SK-N-MC (cell line): ENCODE data around the gene SLC20A1.

Experiments
- DNase-seq: peaks from one replicate; pipeline ENCODE4 v3.0.0-alpha.2; 2011; ENCODE audit warnings: low read depth, low spot score
- H3K27ac ChIP-seq: fragments of 200-600 bp; sonication (generic); 2 replicates; pipeline ENCODE4 v1.5.1; 2016; ENCODE audit warnings: mixed run types
- H3K36me3 ChIP-seq: fragments of 200-600 bp; sonication (generic); 2 replicates; pipeline ENCODE4 v1.6.1; 2017; ENCODE audit warnings: antibody characterized with exemption, low read length, mixed read lengths; ENCODE audit not compliant: insufficient read depth
- H3K4me3 ChIP-seq: fragments of 200-600 bp; sonication (generic); 2 replicates; pipeline ENCODE4 v1.5.1; 2016
- H3K9ac ChIP-seq: fragments of 200-600 bp; sonication (generic); 2 replicates; pipeline ENCODE4 v1.8.0; 2017; ENCODE audit warnings: mixed run types, mixed read lengths; ENCODE audit not compliant: insufficient read length
- H3K9me3 ChIP-seq: fragments of 200-600 bp; sonication (generic); 2 replicates; pipeline ENCODE4 v1.6.1; 2017; ENCODE audit warnings: low read depth, mild to moderate bottlenecking, antibody characterized with exemption, low read length, moderate library complexity, mixed read lengths
- EZH2 ChIP-seq: fragments of 200-600 bp; sonication (generic); IDR thresholded peaks from one replicate; pipeline ENCODE4 v1.6.1; 2017; ENCODE audit warnings: antibody characterized with exemption
- FOXP2 ChIP-seq: optimal IDR thresholded peaks from 2 replicates; pipeline ENCODE3; 2011; ENCODE audit warnings: mild to moderate bottlenecking, moderate library complexity; ENCODE audit not compliant: insufficient read depth; ENCODE audit errors: extremely low read length, control extremely low read depth
- POLR2AphosphoS5 ChIP-seq: IDR thresholded peaks from 2 replicates; pipeline ENCODE4 v1.6.1; 2012; ENCODE audit warnings: mild to moderate bottlenecking, low read depth, low read length, borderline replicate concordance

SLC20A1 gene

DNA sequence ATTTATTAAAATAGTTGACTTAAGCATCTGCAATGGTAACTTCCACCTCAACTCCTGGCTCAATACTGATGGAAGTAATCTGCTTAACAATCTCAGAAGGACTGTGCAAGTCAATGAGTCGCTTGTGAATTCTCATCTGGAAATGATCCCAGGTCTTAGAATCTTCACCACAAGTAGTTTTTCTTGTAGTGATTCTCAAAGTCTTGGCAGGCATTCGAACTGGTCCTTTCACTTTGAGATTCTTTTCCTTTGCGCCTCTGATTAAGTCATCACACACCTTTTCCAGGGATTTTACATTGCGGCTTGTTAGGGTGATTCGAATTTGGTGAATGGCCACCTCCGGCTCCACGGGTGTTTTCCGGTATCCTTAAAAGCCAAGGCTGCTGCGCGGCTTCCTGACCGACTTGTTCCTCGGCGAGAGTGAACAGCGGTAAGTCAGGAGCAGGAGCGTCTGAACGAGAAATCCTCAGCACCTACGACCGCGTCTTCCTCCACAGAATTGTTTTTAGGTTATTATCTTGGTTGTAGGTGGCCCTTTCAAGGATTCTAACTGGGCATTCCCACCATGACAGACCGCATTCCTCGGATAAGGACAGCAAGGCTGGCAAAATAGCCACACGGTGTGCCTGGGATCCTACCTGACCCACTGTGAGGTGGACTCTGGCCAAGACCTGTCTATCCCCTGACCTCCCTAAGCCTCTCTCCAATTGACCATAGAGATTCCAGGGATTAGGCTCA is 23.8 kb upstream of the SLC20A1 start:
- TF ChIP-seq POLR2AphosphoS5 (no peak), FOXP2 (no peak)
- Histone ChIP-seq H3K36me3 (no peaks in the 10 kb centered on the region), H3K9ac (no peak overlapping the region), H3K27ac (no peak overlapping the region), H3K9me3 (no peaks in the 10 kb centered on the region), H3K4me3 (no peak overlapping the region)
- no peak for DNase-seq

DNA sequence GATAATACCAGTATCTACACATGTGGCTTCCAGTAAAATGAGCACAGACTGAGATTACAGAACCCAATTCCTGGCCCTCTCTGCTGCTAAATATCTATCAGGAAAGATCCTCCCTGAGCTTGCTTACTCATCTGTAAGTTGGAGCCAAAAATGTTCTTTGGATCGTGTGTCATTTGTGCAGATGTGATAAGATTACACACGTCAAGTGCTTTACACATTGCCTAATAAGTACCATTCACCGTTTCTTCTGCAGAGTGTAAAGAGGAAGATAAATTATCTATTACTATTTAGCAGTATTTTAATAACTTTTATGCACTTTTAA is 23.2 kb upstream of the SLC20A1 start:
- H3K27ac ChIP-seq: no peak overlapping the region
- H3K36me3 ChIP-seq: no peaks in the 10 kb centered on the region
- no peaks in the 10 kb centered on the region for H3K9me3 ChIP-seq
- H3K4me3 ChIP-seq: no peak overlapping the region
- no peak for DNase-seq
- H3K9ac ChIP-seq: no peak overlapping the region
- TF ChIP-seq FOXP2 (no peak), POLR2AphosphoS5 (no peak), EZH2 (no peak)

DNA sequence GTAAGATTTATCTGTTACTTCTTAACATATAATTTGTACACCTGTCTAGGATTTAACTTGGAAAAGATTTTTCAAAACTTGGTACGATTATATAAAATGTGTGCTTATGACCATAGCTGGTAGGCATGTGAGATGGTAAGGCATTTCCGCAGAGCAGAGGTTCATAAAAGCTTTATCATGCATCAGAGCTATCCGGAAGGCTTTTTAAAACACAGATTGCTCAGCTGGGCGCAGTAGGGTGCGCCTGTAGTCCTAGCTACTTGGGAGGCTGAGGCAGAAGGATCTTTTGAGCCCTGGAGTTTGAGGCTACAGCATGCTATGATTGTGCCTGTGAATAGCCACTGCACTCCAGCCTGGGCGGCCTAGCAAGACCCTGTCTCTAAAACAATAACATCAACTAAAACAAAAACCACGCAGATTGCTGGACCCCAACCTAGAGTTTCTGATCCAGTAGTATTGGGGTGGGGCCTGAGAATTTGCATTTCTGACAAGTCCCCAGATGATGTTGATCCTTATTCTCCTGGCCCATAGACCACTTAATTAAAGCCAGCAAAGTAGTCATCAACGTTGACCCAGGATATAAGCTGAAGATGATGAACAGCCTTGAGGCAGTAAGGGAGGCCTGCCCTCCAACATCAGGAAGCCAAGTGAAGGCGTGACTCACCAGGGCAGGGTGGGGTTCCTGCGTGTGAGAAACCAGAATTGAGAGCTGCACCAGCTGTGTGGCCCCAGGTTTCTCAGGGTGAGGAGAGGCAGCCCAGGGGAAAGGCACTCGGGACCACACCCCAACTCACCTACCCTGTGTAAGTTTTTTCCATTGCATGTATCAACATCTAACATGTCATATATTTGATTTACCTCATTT is 21.6 kb upstream of the SLC20A1 start:
- Histone ChIP-seq H3K4me3 (no peak overlapping the region), H3K9ac (no peak overlapping the region), H3K27ac (no peak overlapping the region), H3K9me3 (no peaks in the 10 kb centered on the region), H3K36me3 (no peaks in the 10 kb centered on the region)
- TF ChIP-seq POLR2AphosphoS5 (no peak), FOXP2 (no peak), EZH2 (no peak)
- DNase-seq: no peak

DNA sequence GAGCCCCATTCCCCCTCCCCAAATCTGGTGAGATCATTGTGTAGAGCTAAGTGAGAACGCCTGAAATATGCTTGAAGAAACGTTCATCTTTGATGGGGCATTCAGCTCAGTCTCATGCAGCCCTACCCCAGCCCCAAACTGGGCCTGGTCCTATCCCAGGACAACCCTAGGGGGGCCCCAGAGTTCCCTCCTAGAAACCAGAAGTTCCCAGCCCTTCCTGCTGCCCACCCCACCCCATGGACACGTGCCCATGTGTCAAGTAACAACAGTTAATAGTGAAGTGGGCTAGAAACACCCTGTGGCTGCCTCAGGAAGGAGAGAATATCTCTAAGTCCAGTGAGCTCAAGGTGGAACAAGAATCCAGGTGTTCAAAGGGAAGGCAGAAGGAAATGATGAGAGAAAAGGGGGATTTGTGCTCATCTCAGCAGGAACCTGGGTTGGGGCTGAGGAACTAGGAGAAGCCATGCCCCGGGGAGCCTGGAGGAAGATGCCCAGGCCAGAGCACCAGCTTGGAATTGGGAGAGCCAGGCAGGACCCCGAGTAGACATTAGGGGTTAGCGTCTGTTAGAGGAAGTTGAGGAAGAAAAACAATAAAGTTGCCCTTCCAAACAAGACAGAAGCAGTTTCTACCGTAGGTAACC is 20.1 kb upstream of the SLC20A1 start:
- H3K36me3 ChIP-seq: no peaks in the 10 kb centered on the region
- no peak for DNase-seq
- TF ChIP-seq EZH2: no peak
- H3K9me3 ChIP-seq: no peaks in the 10 kb centered on the region
- H3K27ac ChIP-seq: no peak overlapping the region
- no peak overlapping the region for H3K9ac ChIP-seq
- no peak overlapping the region for H3K4me3 ChIP-seq

GRCh38 chr2:112626604-112627059 is 19.1 kb upstream of the SLC20A1 start:
- Histone ChIP-seq H3K4me3 (no peak overlapping the region), H3K27ac (no peak overlapping the region), H3K9ac (no peak overlapping the region), H3K36me3 (no peaks in the 10 kb centered on the region), H3K9me3 (no peaks in the 10 kb centered on the region)
- DNase-seq: no peak
- no peak for TF ChIP-seq EZH2
- TF ChIP-seq POLR2AphosphoS5: no peak
- no peak for TF ChIP-seq FOXP2

GRCh38 chr2:112627060-112628040 is 18.4 kb upstream of the SLC20A1 start:
- Histone ChIP-seq H3K9ac (no peak overlapping the region), H3K4me3 (no peak overlapping the region), H3K9me3 (no peaks in the 10 kb centered on the region), H3K36me3 (no peaks in the 10 kb centered on the region), H3K27ac (no peak overlapping the region)
- no peak for DNase-seq
- TF ChIP-seq FOXP2 (no peak), EZH2 (no peak), POLR2AphosphoS5 (no peak)

GRCh38 chr2:112629224-112629623 is 16.5 kb upstream of the SLC20A1 start:
- H3K9me3 ChIP-seq: no peaks in the 10 kb centered on the region
- TF ChIP-seq POLR2AphosphoS5 (no peak), EZH2 (no peak), FOXP2 (no peak)
- H3K9ac ChIP-seq: no peak overlapping the region
- H3K27ac ChIP-seq: no peak overlapping the region
- no peak overlapping the region for H3K4me3 ChIP-seq
- H3K36me3 ChIP-seq: no peaks in the 10 kb centered on the region
- no peak for DNase-seq
